Measurements from ENCODE around the gene ADAMTS12. TPM values are rescaled to one million over a fixed set of nuclear protein-coding genes. Genes with fewer than 3 reads are reported as not detected.
A peak's percentile ranks its signal among the peaks of the same experiment; 100 is the strongest.

The ADAMTS12 gene
- polyA plus RNA-seq, 1 donor = 18.2 TPM

DNA sequence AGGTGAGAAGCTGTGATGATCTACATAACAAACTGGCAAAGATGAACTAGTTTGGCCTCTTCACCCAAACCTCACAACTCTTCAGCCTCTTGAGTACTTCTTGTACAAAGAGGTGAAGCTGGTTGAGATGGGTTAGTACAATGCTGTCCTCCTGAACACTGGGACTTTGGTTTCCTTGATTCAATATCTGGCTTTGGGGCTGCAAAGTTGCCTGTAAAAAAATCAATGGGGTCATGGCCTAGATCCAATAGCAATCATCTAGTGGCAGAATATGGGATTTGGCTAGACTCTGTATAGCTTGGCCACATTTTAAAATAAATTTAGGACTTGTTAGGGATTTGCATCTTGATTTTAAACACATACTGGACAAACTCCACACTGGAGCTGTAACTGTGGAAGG, 179.1 kb downstream of the ADAMTS12 start:
- no peak for DNase-seq

DNA sequence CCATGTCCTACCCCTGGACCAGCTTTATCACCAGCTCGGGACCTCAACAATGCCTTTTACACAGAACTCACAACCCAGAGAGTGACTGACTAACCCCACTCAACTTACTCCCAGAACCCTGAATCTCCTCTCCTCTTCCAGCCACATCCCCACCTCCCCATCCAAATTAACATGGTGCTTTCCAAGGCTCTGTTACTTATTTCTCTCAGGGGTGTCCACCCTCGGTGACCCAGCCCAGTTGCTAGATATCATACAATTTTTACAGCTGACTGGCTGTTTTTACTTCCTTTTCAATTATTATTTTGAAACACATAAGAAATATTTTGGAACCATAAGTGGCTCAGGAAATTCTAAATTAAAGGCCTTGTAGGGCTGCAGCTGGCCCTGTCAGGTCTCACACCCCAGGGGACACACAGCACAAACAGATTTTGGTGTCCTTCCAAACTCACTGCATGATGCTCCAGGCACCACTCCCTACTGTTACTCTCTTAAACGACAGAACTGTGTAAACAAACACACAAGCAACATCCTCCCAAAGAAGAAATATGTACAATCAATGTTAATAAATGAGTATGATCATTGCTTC, 180.6 kb downstream of the ADAMTS12 start:
- DNase-seq = peak; percentile 79

DNA sequence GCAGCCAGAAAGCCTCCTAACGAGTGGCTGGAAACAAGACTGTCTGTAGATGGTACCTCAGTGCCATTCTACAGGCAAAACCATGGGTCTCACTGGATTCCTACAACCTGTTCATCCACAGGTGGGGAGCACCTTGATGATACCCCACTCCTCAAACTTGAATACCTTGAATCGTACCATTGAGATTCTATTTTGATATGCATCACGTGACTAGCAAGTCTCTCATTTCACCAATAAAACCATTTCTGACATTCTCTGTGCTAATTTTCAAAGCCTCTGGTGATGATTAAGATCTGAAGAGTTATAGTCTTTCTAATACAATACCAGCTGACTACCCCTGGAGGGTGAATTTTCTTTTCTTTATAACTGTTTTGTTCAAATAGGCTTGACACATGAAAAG, 188.9 kb downstream of the ADAMTS12 start:
- DNase-seq = no peak

DNA sequence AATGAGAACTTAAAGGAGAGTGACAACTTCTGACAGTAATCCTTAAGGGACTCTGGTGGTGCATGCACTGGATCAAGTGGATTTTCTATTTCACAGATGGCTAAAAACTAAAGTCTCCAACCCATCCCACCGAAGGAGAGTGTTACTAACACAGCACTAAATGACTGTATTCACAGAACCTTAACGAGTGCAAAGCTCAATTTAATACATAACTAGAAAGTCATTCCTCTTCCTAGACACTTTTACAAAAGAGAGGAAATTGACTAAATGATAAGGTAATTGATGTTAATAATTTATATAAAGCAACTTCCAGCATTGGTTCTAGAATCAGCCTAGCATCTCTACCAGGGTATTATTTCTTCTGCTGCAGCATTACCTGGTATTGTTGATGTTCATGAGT, 189.8 kb downstream of the ADAMTS12 start:
- no peak for DNase-seq

DNA sequence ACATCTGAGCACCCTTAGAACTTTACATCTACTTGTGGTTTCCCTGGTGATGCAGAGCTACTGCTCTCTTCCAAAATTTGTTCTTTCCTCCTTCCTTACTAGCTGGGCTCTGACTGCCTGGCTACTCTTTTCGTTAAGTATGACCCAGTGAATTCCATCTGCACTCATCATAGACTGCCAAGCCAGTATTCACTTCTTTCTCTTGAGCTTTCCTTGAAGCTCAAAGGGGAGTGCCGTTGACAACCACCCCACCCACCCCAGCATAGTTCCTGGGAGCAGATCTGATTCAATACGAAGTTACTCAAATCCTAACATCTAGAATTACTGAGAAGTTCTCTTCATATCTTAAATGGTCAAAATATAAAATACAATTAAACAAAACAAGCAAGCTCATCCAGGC, 190.5 kb downstream of the ADAMTS12 start:
- DNase-seq = no peak

DNA sequence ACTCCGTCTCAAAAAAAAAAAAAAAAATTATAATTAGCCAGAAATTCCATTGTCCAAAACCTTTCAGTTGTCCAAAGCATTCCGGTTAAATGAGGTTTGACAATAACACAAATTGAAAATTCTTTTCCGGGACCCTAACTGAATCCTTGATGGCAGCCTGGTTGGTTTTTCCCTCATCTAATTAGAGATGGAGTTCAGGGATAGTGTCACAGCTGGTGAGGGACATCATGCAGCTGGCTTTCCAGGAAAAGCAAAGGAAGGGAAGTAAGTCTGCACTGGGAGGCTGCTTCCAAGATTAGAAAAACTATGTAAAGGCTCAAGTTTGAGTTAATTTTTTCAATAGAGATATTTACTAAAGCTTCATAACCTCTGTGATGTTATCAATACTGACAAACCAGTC, 195.4 kb downstream of the ADAMTS12 start:
- DNase-seq = no peak

DNA sequence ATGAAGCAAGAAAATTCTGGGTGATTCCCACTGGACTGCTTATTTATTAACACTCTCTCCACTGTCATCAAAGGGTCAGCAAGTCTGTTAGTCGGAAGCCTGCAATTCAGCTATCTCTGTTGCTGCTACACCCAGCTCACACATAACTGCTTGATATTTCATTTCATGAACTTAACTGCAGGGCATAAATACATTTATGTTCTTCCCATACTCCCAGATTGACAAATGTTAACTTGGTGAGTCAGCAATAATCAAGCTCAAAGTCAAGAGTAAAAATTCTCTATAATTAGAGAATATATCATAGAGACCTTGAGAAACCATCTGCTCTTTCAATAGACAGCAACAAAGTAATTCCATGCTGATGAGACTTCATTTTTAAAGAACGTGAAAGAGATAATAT, 198.8 kb downstream of the ADAMTS12 start:
- DNase-seq = no peak

DNA sequence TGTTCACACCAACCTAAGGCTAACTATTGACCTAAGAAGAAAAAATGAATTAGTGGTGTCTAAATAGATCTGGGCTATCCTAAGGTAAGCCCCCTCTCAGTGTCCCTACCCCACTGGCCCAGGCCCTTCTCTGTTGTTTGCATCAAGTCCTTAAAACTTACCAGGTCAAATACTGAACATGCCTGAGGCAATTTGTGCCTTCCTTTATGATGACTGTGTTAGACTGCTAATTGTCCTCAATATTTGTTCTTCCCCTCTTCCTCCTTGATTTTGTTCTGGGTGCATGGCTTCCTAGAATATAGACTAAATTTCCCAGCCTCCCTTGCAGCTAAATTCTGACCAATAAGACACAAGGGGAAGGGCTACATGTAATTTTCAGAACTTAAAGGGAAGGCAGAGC, 199.9 kb downstream of the ADAMTS12 start:
- DNase-seq = no peak

DNA sequence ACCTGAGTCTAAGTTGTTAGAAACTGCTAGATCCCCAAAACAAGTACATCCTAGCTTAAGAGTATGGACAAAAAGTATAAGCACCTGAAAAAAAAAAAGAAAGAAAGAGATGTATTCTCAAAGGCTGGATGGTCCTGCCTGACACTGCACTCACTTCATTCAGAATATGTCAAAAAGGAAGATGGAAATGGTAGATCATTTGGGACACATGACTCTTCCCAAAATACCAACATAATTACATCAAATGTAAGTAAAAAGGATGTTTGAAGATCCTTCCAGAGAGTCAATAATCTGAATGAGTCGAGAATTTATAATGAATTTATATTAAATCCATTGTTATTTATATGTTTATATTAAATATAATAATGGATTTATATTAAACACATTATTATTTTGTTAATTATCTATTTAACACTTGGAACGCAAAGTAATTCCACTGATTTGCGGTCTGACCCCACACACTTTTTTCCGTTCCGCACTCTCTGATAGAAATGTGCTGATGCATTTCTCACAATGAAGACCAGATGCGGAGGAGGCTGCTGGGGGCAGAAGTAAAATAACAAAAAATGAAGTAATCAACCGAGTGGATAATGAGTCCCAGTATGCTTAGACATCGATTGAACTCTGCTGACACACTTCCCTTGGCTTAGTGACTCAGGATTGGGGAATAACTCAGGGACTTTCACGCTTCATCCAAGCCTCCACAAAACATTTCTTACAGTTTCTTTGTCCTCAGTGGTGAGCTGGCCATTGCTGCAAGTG, 201.2 kb downstream of the ADAMTS12 start:
- DNase-seq = peak; percentile 29

DNA sequence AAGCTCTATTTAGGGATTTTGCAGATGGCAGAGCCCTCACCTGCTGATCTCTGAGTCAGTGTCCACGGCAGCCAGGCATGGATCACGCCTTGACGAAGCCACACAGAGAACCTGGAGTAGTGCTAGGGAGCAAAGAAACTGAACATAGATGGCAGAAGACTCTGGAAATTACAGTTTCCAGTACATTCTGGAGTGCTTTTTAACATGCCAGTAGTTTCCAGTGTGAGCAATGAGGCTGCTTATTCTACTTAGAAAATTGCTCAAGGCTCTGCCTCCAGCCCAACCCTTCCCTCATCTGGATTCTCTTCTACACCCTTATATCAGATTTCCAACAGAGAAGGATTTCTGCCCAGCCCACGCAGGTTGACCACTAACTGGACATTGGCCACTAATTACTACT, 203.3 kb downstream of the ADAMTS12 start:
- no peak for DNase-seq

DNA sequence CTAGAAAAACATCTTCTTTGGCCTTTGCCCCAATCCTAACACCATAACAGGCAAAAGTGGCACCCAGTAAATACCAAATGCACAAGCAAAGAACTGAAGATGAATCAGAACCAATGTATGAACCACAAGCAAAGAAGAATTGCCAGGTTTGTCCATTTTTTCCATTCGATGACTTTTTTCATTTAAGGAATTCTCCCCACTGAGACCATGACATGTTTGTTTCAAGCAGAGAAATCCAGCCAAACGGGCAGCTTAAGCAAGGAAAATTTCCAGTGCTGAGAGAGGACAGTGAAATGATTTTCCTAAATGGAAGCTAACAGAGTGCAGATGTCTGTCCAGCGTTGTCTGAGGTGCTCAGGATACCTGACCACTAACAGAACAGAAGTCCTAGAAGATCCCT, 203.7 kb downstream of the ADAMTS12 start:
- DNase-seq = peak; percentile 80

DNA sequence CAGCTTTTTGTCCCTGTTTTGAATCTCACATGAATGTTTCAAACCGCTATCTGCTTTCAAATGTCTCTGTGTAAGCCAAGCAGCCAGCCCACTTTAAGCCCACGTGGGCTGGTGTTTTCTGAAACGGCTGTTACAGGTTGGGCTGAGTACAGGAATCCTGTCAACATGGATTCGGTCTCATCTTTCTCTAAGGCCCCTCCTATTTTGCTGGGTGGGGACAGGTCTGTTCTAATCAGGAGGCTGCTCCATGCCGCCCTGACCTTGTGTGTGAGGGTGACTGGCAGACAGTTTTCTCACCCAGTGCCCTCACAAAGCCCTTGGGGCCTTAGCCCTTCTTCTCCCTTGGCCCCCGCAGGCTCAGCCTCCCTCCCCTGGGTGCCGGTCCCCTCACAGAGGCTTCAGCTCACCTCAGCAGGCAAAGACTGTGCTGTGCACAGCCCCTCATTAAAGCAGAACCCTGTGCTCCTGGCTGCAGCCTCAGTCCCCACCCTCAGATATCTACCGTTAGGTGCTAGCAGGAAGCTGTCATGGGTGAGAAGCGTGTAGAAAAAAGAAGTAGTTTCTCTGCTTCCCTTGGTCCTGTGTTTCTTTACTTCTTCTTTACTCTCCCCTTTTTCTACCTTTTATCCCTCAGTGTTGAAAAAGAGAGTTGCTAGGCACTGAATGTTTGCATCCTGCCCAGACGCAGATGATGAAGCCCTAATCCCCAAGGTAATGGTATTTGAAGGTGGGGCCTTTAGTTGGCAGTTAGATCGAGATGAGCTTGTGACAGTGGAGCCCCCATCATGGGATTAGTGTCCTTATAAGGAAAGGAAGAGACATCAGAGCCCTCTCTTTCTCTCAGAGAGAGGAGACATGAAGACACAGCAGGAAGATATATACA, 205.7 kb downstream of the ADAMTS12 start:
- no peak for DNase-seq

DNA sequence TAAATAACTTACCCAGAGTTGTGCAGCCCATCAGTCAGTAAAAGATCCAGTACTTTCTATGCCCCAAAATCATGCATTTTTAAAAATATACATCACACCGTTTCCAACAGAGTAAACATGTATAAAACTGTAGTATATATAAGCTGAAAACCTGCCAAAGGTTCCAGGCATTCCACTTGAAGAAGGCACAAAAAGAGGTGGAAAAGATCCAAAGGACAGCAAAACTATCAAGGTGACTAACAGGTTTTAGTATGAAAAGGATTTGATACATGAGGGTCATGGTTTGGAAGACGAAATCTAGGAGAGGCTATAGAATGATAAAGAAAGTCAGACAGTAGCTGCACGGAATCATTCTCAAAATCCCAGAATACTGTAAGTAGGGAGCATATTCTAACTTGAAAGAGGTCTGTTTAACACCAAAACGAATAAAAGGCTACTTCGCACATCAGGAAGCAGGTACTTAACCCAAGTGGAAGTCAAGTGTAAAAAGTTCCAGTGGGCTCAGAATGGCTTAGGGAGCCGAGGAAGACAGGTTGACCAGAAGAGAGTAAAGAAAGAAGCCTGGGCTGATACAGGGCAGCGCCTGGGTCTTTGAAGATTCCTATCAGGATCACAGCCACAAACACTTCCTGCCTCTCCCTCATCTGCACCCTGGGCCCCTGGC, 207.2 kb downstream of the ADAMTS12 start:
- no peak for DNase-seq

DNA sequence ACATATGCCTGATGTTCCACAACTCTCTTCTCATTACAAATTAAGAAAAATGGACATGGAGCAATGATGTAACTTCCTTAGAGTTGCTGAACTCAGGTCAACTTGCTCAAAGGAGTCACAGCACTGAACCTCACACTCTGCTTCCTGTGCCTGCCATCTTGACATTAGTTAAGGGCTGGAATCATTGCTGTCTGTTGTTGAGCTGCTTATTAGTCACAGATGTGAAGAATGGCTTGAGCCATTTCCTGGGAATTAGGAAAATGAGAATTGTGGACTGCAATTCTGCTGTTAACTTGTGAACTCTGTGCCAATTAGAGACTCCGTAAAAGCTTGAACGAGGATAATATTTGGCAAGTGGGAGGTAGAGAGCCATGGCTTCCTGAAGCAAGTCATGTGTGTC, 212.0 kb downstream of the ADAMTS12 start:
- DNase-seq = no peak

DNA sequence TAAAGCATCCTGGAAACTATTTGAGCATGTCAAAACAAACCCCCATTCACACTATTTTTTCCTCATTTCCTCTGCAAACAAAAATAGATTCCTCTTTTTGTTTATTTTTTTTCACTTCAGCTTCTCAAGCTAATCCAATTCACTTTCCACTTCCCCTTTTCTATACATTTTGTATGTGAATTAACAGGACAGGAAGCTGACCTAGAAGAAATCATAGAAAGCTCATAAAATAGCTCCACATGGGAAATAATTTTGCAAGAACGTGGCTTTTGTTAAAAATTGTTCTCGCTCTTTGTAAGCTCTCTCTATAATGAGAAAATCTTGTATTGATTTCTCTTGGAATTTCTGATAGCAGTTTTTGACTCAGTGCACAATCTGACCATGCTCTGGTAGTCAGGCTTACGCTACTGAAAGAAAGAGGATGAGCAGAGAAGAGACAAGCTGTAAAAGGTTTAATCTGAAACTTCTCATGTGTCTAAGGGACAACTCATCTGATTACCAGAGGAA, 215.8 kb downstream of the ADAMTS12 start:
- peak; percentile 21 for DNase-seq

DNA sequence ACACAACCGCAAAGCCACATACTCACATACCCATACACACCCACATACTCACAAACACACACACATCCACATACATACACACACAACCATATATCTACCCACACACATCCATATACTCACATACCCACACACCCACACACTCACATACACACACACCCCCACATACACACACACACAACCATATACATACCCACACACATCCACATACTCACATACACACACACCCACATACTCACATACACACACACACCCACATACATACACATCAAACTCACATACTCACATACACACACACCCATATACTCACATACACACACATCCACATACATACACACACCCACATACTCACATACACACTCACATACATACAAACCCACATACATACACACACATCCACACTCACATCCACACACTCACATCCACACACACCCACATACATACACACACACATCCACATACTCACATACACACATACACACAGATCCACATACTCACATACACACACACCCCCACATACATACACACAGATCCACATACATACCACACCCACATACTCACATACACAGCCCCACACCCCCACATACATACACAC, 220.0 kb downstream of the ADAMTS12 start:
- no peak for DNase-seq

DNA sequence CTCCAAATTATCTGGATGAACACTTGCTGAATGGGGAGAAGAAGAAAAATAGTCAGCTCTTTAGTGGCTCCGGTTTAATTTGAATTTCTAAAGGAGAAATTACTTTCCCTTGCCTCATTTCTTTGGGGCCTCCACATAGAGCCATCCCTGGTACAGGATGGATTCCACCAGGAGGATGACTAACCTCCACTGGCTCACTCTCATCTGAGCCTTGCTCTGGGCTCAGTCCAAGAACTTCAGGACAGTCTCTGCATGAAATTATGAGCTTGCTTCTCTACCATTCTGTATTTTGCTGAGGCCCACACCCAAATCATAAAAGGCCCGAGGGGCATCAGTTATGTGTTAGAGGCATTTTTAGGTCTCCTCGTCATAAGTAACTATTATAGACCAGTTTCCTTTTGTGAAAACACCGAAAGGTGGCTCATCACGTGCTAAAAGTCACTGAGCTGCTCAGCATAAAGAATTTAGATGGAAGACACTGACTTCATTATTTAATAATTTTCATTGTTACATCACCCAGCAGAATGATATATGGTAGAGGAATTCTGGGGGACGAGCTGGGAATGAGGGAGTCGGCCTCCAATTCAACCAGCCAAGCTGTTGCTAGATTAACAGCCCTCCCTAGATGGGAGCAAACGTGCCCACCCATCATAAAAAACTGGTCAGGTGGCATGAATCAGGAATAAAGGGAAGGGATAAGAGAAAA, 228.9 kb downstream of the ADAMTS12 start:
- no peak for DNase-seq

DNA sequence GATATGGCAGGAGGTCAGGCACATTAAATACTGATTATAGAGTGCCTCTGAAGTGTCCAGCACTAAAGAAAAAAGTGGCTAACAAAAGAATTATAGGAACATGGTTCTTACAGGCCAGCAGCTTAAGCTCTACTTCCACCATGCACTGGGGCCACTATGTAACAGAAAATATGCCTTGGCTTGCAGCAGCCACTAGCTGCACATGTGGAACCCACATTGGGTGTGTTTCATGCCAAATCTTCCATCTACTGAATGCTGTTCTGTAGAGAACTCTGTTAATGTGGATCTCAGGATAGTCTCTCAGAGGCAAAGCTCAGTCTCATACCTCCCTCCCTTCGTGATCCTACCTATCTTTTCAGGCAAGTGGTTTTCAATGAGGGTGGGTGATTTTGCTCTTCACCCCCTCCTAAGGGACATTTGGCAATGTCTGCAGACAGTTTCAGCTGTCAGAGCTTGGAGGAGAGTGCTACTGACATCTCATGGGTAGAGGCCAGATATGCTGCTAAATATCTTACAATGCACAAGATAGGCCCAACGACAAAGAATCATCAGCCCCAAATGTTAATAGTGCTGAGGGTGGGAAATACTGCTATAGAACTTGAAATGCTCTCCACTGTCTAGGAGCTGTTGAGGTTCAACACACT, 232.1 kb downstream of the ADAMTS12 start:
- DNase-seq = no peak

DNA sequence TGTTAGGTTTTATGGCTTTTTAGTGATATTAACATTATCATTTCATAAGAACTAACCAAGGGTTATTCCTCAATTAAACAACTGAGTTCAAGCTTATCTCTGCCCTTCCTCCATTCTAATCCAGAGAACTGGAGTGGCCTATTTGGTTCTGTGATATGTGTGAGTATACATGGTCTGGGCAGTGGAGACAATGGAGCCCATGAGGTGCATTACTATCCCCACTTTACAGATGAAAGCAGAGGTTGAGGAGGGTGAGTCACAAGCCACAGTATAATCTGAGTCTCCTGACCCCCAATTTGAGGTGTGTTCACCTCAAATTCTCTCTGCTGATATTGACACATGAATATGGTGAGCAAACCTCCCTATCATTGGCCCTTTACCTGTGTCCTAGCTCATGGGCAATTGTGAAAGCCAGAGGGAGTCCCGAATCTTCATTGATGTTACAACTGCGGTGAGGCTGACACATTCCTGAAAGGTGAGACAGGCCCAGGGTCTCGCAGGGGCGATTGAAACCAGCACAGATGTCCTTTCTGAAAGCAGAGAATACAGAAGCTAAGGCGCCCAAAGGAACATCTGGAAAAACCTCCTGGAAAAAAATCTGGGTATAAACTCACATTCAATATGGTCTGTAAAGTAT, 233.9 kb downstream of the ADAMTS12 start:
- no peak for DNase-seq

DNA sequence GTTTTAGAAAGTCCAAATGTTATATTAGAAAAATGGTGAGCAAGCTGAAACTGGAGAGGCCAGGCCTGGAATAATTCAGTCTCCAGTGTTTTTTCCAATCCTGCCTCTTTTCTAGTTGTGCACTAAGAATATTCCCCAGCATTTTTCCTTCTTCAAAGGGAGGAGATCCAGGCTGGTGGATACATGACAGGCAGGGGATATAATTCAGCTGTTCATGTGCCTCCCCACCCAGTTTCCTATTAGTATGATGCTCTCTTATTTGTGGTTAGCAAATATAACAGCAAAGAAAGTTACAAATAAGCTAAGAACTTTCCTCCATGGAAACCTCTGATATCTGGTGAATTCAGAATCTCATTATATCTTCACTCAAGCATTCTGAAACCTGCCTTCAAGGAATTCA, 234.6 kb downstream of the ADAMTS12 start:
- no peak for DNase-seq

DNA sequence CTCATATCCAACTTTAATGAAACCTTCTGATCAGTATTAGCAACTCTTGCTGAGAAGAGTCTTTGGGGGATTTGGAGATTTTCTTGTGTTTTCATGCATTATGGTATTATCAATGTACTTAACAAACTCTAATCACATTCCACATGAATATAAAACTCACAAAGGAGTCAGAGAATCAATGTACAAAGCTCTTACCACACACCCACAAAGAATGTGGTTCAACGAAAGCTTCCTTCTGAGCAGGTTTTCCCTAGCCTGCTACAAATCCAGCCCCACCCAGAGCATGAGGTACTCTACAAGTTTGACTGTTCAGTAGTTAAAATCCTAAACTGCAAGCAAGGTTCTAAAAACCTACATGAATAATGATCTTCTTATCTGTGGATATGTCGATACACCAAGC, 240.9 kb downstream of the ADAMTS12 start:
- no peak for DNase-seq

All from hindlimb muscle (tissue), 1 donor.